NT2/D1 (cell line): ENCODE measurements around the gene CORO7.

Experiments
- YY1 ChIP-seq: IDR thresholded peaks from 2 replicates; pipeline ENCODE4 v1.6.1; 2011; ENCODE audit not compliant: insufficient read length, insufficient read depth
- ZNF274 ChIP-seq: IDR thresholded peaks from 2 replicates; pipeline ENCODE4 v1.6.1; 2011; ENCODE audit warnings: mild to moderate bottlenecking, low read depth, low read length

GRCh38 chr16:4435337-4436067, 19.1 kb upstream of the CORO7 start:
- TF ChIP-seq ZNF274 (no peak), YY1 (no peak)
